ENCODE results near the gene TET2.

The TET2 gene

DNA sequence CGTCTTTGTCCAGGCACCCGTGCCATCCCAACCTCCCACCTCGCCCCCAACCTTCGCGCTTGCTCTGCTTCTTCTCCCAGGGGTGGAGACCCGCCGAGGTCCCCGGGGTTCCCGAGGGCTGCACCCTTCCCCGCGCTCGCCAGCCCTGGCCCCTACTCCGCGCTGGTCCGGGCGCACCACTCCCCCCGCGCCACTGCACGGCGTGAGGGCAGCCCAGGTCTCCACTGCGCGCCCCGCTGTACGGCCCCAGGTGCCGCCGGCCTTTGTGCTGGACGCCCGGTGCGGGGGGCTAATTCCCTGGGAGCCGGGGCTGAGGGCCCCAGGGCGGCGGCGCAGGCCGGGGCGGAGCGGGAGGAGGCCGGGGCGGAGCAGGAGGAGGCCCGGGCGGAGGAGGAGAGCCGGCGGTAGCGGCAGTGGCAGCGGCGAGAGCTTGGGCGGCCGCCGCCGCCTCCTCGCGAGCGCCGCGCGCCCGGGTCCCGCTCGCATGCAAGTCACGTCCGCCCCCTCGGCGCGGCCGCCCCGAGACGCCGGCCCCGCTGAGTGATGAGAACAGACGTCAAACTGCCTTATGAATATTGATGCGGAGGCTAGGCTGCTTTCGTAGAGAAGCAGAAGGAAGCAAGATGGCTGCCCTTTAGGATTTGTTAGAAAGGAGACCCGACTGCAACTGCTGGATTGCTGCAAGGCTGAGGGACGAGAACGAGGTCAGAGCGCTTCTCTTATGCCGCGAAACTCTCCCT is at the start of gene TET2:
TET2 (plus strand) TSS at position 601 of the 740 bp plus-strand sequence. CDS start 87,067 bp downstream, outside the sequence.
- no peak for FAIRE-seq

DNA sequence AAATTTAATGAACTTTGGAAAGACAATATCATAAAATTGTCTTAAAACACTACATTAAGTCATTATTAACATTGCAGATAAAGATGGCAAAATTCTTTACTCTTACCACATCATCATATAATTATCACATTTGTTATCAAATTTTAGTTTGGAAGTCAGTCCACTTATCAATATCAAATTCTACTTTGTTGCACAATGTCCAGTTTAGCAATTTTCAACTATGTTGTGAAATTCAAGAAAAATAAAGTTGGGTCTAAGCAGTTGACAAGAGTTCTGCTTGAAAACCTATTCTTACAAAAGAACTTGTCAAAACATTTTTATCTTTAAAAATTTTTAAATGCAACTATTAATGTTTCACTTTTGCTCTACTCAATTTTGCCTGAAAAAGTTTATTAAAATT is 44.7 kb upstream of the TET2 start:
- FAIRE-seq, result peak; percentile 18

DNA sequence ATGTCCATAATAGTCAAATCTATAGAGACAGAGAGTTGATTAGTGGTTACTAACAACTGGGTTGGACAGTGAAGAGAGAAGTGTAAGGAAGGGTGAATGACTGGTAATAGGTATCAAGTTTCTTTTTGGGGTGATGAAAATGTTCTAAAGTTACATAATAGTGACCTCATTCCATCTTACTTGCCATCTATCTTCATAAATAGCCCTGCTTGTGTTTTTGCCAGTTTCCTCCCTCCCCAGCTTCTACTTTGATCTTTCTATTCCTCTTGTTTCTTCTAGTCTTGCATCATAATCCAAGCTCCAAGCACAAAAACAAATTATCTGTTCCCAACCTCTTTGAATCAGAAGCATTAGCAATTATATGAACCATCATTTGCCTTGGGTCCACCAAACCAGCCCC is 40.2 kb upstream of the TET2 start:
- no peak for FAIRE-seq

DNA sequence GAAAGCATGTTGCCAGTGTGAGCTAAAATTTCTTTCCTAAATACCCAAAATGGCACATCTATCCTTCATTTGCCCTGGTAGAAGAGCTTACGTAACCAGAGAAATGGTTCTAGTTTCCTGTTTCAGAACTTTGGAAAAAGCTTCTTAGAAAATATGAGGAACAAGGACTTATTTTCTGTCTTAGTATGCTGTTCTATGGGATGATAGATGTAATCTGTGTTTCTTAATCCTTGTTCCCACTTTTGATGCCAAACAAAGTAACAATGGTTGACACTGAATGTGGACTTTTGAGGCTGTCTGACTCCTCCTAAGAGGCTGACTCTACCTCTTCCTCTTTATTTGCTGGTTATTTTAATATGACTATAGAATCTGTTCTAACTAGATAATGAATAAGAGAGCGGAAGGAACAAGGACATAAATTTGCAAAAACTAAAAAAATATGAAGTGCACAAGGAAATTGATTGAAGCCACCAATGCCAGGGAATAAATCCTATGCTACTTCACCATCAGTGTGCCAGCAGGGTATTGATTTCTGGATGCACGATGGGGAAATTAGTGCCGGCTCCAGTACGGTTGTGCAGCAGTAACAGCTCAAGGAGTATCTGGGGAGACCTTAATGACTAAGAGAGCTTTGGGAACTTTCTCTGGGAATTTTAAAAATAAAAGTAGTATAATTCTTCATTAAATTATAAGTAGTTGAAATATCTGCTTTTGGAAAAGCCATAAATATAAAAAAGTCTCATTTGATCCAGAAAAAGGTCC is 39.4 kb upstream of the TET2 start:
- no peak for FAIRE-seq

DNA sequence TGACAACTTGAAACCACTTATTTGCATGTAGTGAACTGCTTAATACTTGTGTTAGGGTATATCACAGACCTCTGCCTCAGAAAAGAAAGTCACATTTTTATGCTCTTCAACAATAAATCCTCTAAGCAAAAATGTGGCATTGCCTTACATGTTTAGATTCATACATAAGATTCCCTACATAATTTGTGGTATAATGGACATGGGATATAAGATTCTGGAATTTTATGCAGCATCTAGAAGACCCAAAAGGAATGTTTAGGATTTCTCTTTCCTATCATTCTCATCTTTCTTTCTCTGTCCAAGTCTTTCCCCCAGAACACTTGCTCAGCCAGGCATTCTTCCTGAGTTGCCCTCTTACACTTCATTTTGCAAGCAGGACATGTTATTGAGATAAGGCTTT is 37.7 kb upstream of the TET2 start:
- no peak for FAIRE-seq

DNA sequence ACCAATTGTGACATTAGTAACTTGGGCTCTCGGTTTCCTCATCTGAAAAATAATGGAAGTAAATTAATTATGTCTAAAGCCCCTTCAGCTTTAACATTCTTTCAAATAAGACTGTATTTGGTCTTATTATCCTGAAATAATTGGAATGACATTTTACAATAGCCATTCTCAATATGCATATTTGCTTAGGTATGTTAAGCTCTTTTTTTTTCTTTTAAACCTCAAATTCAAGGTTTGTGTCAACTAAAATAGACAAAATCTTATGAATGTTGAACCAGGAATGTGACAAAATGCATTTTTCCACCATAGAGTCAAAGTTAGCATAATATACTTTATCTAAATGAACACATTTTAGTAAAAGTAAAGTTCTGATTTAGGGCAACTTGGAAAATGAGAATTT is 34.4 kb upstream of the TET2 start:
- FAIRE-seq, result no peak

DNA sequence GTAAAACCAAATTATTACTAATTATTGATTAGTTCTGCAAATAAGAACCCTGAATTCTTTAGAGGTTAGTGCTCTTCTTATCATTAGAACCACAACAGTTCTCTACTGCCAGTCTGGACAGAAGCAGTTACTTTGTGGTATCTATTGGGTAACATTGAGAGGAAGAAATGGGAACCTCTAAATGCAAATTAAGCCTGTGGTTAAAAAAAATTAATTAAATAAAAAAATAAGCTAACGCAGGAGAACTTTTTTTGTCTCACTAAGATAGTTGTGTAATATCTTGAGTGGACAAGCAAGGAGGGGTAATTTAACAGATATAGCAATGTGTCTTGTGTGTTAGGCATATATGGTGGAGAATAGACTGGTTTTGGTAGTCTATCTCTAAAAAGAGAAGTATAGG is 32.9 kb upstream of the TET2 start:
- no peak for FAIRE-seq

DNA sequence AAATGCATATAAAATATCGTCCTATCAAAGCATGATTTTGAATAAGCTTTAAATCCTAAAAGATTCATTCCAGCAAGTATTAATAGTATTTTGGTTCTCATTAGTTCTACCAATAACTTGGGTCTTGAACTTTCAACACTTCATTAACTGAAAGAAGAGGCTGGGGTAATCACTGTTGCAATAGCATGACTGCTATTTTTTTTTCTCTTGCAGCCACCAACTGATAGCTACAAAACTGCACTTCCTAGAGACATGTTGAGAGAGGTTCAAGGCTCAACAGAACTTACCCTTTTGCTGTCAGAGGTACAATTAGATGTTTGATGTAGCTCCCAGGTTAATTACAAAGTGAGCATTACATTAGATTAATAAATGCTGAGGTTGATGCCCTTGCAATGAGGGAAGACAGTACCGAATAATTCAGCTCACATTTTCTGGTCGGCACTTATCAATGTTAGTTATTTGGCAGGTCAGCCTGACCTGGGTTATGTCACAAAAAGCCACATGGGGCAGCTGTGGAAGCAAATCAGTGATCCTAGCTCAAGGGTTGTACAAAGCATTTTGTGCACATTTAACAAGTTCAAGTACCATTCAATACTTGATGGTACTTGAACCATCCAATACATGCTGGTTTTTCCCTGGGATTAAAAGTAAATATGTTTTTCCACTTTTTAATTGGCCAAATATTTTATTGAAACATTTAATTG is 29.9 kb upstream of the TET2 start:
- FAIRE-seq, result no peak

DNA sequence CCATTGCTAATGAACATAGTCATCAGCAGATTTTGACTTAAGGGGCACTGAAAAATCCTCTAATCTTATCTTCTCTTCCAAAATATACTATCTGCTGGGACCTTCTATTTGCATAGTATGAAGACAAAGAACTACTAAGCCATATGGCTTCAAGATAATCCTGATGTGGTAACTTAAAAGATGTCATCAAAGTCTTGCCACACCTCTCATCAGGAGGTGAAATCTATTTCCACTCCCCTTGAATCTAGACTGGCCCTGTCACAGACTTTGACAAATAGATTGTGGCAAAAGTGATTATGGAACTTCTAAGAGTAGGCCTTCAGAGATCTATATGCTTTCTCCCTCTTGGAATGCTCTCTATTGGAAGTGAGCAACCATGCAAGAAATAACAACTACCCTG is 27.3 kb upstream of the TET2 start:
- no peak for FAIRE-seq

DNA sequence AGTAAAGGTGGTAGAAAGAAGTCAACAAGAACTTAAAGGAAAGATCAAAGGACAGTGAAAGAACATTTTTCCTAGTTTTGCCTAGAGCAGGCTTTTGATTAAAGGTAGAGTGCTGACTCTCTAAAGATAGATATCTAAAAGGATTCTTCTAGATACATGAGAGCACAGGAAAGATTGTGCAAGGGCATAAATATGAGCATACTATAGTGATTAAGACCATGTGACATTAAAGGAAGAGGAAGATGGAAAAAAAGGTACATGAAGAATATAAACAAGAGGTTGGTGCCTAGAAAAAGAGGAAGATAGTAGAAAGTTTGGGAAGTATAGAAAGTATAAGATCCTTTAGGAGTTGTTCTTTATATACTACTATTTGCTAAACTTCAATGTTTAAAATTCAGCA is 26.1 kb upstream of the TET2 start:
- no peak for FAIRE-seq

DNA sequence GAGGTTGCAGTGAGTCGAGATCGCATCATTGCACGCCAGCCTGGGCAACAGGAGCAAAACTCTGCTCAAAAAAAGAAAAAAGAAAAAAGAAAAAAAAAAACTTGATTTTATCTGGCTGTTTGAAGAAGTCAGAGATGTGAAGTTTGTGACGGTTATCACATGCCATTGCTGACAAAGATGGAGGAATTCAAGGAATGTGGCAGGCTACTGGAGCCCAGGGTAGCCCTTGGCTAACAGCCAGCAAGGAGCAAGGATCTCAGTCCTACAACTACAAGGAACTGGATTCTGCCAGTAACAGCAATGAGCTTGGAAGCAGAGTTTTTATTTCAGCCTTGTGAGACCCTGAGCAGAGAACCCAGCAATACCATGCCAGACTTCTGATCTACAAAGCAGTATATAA is 24.3 kb upstream of the TET2 start:
- FAIRE-seq, result no peak

DNA sequence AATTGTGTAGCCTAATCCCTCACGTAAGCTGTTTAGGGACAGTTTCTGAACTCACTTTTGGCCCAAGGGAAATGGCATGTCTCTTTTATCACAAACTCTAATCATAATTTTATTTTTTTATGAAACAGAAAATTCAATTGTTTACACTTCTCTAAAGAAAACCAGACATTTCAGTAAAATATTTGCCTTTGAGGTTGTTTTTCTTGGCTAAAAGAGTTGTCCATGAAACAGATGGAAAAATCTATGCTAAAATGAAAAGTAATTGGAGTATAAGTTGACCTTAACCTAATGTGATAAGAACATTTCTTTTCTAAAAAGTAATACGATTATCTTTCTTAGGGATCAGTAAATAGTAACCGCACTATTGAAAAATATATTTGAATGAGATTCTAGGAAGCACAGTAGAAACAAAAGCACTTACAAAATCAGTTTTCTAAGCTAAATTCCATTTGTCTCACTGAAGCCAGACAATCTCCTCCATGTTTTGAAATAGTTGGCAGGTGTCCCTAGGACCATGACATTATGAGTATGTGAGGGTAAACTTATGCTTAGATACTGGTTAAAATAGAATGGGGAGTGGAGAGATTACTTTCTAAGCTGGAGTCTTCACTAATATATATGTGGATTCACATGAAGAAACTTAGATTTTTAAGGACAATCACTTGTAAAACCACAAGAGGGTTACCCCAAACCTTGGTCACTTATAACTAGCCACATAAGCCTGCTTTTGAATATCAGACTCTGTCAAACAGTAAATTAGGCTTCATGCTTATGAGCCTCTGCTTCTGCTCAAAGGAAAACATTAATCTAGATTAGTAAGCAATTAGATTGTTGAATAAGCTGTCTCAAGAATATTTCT is 20.1 kb upstream of the TET2 start:
- no peak for FAIRE-seq

DNA sequence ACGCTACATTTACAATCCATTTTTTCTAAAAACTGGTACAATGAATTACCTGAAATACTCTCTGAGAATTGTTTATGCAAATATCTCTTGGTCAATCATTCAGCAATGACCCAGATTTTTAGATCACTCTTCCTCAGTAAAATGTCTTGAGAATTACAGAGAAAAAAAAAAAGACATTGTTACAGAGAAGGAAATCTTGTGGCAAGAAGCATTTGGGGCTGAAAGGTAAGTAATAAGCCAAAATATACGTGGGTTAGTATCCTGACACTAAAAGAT is 19.6 kb upstream of the TET2 start:
- FAIRE-seq, result no peak

DNA sequence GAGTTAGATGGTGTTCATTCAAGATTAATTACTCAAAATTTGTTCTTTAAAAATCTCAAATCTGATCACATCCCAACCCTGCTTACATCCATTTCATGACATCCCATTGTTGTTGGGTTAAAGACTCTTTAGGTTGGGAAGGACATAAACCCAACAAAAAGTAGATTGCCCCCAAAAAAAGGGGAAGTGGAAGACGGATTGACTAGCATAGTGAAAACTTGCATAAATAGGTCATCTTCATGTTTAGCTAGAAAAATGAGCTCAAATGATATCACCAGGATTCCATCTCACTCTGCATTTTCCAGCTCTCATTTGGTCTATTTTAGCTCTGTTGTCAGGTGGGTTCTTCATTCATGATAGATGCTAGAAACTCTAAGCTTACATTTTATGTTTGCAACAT is 18.5 kb upstream of the TET2 start:
- no peak for FAIRE-seq

DNA sequence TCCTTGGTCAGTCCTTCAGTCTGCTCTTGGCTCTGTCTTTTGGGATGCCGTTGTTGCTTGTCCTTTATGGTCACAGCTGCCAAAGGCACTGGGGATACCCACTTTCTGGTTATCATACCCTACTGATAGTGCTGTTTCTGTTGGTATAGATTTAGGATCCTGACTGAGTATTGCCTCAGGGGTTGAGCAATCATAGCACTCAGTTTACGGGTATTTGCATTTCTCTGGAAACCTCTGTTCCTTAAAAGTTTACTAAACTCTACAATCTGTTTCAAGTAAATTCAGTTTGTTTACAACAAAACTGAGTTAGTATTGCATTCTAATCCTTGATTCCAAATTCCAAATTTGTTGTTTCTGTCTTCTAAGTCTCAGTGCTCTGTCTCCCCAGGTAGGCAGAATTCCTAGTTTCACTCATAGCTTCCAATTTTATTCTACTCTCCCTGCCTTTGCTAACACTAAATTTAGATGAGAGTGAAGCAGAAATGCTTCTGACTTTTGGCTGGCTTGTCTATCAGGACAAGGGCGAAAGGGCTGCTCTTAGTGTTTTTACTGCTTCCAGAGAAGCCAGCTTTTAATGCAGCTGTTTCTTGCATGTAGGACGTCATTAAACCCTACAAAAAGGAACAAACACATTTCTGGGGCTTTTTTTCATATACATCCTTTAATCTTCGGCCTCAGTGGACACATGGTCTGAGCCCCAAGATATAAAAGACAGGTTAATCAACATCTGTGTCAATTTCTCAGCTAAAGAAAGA is 17.2 kb upstream of the TET2 start:
- no peak for FAIRE-seq

DNA sequence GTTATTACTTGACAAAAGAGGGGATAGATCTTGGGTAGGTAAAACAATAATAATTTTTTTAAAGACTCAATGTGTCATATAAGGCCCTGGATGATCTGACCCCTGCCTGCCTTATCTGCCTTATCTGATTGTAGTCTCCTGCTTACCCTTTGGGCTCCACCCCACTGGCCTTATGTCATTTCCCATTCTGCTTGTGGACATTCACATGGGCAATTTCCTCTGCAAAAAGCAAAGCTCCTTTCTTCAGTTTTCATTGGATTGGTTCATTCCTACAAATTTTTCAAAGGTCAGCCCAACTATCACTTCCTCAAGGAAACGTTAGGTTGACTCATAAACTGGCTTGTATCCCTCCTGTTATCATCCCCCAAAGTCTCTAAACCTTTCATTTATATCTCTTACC is 15.7 kb upstream of the TET2 start:
- no peak for FAIRE-seq

DNA sequence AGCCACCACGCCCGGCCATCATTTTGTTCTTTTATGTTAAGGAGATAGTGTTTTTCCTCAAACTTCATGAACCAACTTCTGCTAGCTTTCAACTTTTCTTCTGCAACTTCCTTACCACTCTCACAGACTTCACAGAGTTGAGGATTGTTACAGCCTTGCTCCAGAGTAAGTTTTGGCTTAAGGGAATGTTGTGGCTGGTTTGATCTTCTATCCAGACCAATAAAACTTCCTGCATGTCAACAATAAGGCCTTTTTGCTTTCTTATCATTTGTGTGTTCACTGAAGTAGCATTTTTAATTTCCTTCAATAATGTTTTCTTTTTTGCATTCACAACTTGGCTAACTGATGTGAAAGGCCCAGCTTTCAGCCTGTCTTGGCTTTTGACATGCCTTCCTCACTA is 12.7 kb upstream of the TET2 start:
- FAIRE-seq, result no peak

DNA sequence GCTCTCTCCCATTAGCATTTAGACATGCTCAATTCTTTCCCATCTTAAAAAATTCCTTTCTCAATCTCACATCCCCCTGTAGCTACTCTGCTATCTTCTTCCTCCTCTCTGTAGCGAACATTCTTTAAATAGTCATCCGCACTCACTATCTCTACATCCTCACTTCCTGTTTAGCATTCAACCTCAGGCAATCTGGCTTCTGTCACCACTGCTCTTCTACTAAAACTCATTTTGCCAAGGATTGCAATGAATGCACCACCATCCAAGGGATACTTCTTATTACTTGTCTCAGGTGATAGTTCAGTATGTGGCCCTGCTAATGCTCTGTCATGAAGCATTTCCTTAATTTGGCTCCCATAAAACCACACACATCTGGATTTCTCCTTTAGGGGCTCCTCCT is 10.9 kb upstream of the TET2 start:
- no peak for FAIRE-seq

DNA sequence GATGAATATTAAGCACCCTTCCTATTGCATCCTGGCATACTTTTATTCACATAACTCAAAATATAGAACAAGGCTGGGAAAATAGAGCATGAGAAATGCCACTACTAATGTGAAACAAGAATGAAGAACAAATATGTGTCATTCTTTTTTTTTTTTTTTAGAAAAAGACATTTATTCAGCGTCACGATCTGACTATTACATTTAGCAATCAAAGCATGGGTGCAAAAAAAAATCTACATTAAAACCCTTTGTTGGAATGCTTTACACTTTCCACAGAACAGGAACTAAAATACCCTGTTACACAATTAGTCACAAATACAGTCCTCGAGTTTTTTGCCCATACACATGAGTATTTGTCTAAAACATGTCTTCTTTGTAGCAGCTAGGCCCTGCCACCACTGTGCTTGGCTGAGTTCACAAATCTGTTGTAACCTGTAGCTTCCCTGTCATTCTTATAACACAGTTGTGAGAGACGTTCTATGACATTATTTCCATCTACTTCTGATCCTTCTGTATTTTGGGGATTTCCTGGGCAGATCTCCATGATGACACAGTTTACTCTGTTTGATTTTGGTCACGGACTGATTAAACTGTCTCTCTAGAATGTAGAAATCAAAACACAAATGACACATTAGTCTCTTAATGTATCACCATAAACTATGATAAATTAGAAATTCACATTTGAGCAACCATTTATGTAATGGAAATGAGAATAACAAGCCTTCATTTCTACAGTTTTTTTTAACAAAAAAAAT is 9.4 kb upstream of the TET2 start:
- no peak for FAIRE-seq

DNA sequence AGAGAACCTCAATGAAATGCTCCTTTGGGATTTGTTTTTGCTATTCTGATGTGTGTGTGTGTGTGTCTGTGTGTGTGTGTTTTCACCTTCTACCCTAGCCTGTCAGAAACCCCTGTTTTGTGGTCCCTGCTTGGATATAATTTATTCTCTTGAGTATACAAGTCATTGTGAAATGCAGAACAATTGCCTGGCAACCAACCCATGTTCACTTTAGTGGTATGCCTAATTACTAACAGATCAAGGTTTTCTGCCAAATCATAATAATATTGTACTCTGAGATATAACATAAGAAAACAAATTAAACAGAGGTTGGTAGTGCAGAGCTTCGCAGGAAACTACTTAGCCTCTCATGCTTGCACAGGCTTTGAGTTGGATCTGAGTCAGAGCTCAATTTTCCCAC is 7.0 kb upstream of the TET2 start:
- no peak for FAIRE-seq

DNA sequence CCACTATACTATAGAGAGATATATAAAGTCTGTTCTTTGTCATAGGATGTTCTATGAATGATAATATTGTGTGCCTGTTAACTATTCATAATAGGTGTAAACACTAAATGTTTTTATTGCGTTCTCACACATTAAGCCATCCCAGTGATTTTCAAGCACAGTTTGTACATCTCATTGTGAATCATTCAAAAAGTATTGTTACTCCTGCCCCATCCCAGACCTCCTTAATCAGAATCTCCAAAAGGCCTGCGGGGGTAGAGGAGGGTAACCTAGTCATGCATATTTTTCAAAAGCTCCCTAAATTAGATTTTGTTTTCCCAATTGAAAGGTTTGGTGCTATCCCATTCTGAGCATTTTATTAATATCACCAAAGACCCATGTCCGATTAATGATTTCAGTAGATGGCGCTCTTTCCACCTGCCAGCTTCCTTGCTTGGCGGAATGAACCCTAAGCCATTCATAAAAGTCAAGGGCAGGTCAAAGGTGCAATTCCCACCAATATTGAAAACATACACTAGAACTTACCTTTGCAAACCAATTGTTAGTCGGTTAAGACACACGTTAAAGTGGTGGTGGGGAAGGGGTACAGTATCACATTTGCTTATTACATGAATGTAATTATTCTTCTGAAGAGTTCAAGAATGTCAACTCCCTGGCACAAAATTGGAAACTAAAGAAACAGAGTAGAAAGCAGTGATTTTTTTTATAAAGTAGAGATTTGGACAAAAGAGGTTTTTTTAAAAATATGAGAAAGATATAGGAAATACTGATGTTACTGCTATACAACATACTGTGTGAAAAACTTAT is 5.8 kb upstream of the TET2 start:
- no peak for FAIRE-seq

Data from colon (tissue), 2 donors.